Fibroblast of pulmonary artery (primary cell): ENCODE measurements around the gene ACVR1C.

Source experiments
- DNase-seq: peaks from one replicate; pipeline ENCODE4 v3.0.0-alpha.2; 2010; ENCODE audit warnings: low read depth
- H3K4me3 ChIP-seq: replicated peaks from 2 replicates; pipeline ENCODE4 v1.5.1; 2011; ENCODE audit warnings: low read depth, mild to moderate bottlenecking, control low read depth, low read length, moderate library complexity
- TF ChIP-seq, protein P1 (sequence below): IDR thresholded peaks from 2 replicates; pipeline ENCODE4 v1.5.1; 2011; ENCODE audit warnings: mild to moderate bottlenecking, control low read depth, low read length, inconsistent platforms; ENCODE audit errors: missing control alignments

The ACVR1C gene

DNA sequence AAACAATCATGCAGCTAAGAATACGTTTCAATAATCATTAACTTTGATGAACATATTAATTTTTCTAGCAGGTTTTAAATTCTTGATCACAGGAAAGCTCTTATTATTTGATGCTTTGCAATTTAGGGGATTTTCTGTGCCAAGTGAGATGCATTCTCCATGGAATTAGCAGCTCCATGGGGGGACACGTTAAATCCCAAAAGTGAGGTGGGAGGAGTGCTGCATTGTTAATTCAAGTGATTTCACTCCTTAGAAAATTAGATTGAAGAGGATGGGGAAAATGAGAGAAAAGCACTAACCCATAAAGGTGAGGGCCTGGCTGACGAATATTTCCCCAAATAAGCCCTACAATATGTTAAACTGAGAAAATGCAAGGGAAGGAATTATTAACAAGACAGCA, 69.2 kb downstream of the ACVR1C start:
- no peak for DNase-seq
- TF ChIP-seq, protein P1, sequence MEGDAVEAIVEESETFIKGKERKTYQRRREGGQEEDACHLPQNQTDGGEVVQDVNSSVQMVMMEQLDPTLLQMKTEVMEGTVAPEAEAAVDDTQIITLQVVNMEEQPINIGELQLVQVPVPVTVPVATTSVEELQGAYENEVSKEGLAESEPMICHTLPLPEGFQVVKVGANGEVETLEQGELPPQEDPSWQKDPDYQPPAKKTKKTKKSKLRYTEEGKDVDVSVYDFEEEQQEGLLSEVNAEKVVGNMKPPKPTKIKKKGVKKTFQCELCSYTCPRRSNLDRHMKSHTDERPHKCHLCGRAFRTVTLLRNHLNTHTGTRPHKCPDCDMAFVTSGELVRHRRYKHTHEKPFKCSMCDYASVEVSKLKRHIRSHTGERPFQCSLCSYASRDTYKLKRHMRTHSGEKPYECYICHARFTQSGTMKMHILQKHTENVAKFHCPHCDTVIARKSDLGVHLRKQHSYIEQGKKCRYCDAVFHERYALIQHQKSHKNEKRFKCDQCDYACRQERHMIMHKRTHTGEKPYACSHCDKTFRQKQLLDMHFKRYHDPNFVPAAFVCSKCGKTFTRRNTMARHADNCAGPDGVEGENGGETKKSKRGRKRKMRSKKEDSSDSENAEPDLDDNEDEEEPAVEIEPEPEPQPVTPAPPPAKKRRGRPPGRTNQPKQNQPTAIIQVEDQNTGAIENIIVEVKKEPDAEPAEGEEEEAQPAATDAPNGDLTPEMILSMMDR, result no peak

DNA sequence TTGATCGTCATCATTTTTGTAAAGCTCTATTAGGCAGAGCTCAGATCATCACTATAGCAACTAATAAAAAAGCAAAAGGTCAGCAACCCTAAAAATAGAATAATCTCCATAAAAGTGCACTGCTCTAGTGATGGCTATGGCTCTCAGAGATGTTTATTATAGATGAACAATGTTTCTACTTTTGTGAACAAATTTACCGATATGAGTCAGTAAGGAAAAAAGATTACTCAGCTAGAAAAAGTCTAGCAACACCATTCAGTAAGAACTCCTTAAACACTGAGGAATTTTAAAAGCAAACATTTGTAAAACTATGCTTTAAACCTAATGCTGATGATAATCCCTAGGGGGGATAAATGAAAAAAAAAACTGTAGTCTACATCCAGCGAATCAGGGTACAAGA, 69.6 kb downstream of the ACVR1C start:
- TF ChIP-seq, protein P1, result no peak
- no peak for DNase-seq

More for the DNA sequence above, 69.2 kb downstream of the ACVR1C start:
- H3K4me3 ChIP-seq, result no peak overlapping the region

GRCh38 chr2:157557770-157558169, 70.9 kb downstream of the ACVR1C start:
- DNase-seq, result no peak
- TF ChIP-seq, protein P1, result no peak

More for the DNA sequence above, 69.6 kb downstream of the ACVR1C start:
- H3K4me3 ChIP-seq, result no peak overlapping the region

DNA sequence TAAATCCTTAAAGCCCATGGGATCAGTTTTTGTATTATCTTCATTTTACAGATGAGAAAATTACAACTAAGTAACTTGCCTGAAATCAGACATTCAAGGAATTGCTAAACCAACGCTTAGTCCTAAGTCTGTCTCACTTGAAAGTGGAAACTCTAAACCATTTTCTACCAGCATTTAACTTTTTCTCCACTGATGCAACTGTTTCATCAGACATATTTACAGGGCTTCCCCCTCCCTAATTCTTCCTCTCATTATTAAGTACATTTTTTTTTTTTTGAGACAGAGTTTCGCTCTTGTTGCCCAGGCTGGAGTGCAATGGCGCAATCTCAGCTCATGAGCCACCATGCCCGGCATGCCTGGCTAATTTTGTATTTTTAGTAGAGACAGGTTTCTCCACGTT, 88.6 kb downstream of the ACVR1C start:
- TF ChIP-seq, protein P1, result no peak
- no peak overlapping the region for H3K4me3 ChIP-seq
- no peak for DNase-seq

More at GRCh38 chr2:157557770-157558169, 70.9 kb downstream of the ACVR1C start:
- no peak overlapping the region for H3K4me3 ChIP-seq

DNA sequence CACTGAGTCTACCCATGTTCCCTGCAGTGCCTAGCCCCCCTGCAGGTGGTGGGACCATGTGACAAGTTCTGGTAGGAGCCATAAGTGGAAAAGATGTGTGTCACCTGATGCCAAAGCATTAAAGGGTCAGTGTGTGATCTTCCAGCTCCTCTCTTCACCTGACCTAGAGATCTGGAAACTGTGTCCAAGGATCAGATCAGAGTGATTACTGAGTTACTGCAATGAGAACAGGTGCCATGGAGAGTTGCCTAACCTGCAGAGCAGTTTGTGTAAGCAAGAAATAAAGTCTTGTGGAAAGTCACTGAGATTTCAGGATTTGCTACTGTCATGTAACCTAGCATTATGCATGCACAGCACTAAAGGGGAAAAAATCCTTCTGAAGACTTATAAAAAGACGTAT, 90.6 kb downstream of the ACVR1C start:
- H3K4me3 ChIP-seq, result no peak overlapping the region
- TF ChIP-seq, protein P1, result no peak
- DNase-seq, result no peak

DNA sequence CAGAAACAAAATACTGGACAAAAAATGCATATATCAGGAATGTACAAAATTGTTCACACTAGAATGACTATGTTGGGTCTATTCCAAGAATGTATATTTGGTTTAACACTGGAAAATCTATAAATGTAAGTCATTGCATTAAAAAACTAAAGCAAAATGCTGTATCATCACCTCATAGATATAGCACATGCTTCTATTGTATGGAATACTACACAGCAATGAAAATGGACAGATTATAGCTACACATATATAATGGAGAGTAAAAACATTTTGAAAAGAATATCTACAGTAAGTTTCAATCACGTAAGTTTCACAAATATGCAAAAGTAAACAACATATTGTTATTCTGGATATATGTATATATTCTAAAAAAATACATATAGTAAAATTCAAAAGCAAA, 91.8 kb downstream of the ACVR1C start:
- no peak overlapping the region for H3K4me3 ChIP-seq
- TF ChIP-seq, protein P1, result no peak
- no peak for DNase-seq

DNA sequence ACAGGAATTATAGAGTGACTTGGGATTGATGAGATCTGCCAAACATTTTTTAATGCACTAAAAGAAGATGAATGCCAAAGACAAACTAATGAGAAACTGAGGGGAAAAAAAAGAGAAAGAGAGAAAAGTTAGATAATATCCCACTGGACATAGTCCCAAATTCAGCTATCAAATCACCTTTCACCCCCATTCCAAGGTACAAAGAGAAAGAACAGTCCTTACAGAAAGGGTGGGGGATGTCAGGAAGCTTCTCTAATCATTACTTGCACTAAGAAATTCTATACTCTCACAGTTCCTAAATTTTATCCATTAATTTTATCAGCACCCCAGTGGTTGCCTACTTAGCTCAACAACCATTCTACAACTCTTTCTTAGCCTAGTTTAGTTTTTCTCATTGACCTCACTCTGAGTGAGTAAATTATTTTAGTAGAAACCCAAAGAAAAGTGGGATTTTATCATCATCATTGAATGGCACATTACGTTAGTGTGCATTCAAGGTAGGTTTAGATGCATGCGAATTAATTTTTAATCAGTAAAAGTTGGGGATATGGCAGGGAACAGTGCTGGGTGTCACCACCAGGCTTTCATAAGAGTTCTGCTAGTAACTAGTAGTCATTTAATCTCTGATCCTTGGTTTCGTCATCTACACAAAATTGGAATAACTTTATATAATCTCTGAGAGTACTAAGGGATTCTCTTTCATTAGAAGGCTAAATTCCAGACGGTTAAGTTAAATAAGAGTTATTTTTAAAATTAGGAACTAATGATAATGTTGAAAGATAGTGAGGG, 99.5 kb downstream of the ACVR1C start:
- TF ChIP-seq, protein P1, result no peak
- DNase-seq, result no peak
- no peak overlapping the region for H3K4me3 ChIP-seq
